ENCODE results near the gene SHKBP1.
"Not testable (repeated sequence)": the region's sequence is repeated elsewhere in the genome, so short reads cannot be mapped to it uniquely, and the experiment has no call there.

SHKBP1 gene

DNA sequence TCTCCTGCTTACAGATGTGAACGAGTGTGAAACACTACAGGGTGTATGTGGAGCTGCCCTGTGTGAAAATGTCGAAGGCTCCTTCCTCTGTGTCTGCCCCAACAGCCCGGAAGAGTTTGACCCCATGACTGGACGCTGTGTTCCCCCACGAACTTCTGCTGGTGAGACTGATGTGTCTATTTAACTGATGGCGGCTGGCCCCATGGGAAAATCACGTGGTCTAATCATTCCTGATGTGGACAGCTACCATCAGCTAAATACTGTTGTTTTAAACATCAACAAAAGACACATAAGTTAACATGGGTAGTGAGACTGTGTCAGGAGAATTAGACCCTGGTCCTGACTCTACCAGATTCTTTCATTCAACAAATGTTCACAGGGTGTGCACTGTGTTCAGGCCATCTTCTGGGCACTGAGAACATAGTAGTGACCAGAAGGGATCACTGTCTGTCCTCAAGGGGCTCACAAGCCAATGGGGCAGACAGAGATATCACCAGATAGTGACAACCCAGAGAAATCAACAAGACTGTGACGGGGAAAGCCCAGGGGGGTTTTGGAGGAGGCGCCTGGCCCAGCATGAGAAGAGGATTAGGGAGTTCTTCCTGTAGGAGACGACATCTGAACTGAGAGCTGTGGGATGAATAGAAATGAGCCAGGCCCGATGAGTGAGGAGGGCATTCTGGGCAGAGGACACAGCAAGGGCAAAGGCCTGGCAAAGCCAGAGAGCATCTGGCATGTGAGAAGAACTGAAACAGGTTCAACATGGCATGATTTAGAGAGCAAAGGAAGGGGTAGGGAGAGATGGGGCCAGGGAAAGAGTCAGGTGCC lies 42.9 kb downstream of the SHKBP1 start:
- DNase-seq, result no peak

DNA sequence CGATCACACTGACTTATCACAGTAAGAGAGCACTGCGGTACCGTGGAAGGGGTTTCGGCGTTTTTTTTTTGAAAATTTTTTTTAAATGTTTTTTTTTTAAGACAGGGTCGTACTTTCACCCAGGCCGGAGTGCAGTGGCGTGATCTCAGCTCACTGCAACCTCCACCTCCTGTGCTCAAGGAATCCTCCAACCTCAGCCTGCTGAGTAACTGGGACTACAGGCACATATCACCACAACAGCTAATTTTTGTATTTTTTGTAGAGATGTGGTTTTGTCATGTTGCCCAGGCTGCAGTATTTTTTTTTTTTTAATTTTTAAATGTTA lies 43.5 kb downstream of the SHKBP1 start:
- no peak for DNase-seq

DNA sequence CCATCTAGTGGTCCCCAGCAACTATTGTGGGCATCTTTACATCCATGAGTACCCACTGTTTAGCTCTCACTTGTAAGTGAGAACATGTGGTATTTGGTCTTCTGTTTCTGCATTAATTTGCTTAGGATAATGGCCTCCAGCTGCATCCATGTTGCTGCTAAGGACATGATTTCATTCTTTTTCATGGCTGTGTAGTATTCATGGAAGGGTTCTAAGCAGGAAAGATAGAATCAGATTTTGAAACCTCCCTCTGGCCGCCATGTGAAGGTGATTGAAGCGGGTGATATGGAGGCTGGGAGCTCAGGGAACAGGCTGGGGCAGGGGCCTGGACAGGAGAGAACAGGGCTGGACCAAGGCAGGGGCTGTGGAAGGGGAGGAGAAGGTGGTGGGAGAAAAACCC lies 44.6 kb downstream of the SHKBP1 start:
- no peak for DNase-seq

DNA sequence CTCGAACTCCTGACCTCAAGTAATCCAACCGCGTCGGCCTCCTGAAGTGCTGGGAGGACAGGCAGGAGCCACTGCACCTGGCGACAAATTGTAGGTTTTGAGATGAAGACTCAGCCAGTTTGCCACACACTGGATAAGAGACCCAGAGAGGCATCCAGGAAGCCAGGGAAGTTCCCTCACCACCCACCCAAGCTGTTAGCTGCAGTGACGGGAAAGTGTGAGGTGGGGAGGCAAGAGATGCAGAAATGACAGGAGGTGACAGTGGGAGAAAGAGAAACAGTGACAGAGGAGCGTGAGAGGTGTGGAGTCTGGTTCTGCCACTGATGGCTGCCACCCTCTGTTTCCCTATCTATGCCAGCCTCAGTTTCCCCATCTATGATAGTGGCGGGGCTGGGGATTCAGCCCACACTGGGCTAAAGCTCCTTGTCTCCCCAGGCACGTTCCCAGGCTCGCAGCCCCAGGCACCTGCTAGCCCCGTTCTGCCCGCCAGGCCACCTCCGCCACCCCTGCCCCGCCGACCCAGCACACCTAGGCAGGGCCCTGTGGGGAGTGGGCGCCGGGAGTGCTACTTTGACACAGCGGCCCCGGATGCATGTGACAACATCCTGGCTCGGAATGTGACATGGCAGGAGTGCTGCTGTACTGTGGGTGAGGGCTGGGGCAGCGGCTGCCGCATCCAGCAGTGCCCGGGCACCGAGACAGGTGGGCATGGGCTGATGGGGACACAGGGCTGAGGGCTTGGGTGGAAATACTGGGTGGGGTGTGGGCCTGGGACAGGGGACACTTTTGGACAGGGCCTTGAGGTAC lies 45.5 kb downstream of the SHKBP1 start:
- no peak for DNase-seq

DNA sequence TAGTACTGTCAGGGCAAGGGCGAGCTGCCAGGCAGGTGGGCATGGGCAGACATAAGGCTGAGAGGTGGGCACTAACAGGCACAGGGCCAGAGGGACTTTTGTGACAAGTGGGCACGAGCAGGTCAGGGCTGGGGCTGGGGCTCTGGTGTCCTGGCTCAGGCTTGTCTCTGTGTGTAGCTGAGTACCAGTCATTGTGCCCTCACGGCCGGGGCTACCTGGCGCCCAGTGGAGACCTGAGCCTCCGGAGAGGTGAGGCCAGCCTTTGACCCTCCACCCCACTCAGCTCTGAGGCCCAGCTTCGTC lies 46.1 kb downstream of the SHKBP1 start:
- DNase-seq, result no peak

DNA sequence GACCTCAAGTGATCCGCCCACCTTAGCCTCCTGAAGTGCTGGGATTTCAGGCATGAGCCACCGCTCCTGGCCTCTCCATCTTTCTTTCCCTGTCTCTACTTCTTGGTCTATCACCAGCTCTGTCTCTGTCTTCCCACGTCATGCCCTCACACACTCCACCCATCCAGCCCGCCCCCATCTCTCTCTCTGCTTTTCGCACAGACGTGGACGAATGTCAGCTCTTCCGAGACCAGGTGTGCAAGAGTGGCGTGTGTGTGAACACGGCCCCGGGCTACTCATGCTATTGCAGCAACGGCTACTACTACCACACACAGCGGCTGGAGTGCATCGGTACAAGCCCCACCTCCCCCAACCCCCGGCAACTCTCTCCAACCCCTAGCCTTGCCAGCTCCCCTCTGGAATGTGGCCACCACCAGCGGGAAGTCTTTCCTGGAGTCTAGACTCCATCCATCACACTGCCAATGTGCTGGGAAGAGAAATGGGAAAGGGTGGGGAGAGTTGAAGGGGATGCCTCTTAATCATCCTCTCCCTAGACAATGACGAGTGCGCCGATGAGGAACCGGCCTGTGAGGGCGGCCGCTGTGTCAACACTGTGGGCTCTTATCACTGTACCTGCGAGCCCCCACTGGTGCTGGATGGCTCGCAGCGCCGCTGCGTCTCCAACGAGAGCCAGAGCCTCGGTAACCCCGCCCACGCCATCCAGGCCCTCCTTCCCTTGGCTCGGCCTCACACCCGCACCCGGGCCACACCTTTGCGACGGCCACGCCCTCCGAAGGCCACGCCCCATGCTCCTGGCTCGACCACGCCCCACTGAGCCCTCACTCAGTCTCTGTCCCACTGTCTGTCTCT lies 47.0 kb downstream of the SHKBP1 start:
- DNase-seq, result peak; percentile 58

DNA sequence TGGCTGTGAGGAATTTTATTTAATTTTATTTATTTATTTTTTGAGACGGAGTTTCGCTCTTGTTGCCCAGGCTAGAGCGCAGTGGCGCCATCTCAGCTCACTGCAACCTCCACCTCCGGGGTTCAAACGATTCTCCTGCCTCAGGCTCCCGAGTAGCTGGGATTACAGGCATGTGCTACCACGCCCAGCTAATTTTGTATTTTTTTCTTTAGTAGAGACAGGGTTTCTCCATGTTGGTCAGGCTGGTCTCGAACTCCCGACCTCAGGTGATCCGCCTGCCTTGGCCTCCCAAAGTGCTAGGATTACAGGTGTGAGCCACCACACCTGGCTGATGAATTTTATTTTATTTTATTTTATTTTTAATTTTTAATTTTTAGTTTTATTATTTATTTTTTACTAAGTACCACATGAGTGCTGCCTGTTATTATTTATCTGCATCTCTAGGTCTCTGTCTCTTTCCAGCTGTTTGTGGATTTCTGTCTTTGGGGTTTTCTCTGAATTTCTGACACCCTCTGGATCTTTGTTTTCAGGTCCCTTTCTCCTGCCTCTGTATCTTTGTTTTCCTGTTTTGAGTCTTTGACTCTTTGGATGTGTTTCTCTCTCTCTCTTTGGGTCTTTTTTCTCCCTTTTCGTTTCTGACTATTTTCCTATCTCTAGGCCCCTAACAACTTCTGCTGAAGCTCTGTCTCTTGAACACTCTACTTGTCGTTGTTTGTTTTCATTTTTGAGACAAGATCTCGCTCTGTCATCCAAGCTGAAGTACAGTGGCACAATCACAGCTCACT lies 47.9 kb downstream of the SHKBP1 start:
- not testable (repeated sequence) for DNase-seq

DNA sequence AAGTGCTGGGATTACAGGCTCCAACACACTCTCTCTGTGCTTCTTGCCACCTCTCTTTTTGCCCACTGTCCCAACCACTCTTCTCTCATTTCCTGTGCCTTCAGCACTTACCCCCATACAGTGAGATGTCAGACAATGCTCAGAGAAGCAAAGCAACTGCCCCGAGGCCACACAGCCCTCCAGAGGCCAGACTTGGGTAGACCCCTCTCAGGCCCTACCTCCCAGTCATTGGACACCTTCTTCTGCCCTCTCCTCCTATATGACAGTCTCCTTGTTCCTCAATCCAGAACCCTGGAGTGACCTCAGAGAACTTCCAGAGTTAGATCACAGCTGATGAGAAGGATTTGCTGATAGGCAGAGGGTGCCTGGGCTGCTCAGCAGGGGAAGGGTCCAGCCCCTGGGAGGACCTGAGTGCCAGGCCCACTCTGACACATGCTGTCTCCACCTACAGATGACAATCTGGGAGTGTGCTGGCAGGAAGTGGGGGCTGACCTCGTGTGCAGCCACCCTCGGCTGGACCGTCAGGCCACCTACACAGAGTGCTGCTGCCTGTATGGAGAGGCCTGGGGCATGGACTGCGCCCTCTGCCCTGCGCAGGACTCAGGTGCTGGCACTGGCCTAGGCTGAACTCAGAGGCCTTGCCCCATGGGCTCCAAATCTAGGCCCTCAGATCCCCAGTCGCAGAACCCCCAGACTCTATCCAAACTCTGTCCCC lies 48.9 kb downstream of the SHKBP1 start:
- no peak for DNase-seq

DNA sequence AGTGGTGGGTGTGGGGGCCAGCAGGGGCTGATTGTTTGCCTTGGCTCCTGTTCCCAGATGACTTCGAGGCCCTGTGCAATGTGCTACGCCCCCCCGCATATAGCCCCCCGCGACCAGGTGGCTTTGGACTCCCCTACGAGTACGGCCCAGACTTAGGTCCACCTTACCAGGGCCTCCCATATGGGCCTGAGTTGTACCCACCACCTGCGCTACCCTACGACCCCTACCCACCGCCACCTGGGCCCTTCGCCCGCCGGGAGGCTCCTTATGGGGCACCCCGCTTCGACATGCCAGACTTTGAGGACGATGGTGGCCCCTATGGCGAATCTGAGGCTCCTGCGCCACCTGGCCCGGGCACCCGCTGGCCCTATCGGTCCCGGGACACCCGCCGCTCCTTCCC lies 50.2 kb downstream of the SHKBP1 start:
- DNase-seq, result no peak

DNA sequence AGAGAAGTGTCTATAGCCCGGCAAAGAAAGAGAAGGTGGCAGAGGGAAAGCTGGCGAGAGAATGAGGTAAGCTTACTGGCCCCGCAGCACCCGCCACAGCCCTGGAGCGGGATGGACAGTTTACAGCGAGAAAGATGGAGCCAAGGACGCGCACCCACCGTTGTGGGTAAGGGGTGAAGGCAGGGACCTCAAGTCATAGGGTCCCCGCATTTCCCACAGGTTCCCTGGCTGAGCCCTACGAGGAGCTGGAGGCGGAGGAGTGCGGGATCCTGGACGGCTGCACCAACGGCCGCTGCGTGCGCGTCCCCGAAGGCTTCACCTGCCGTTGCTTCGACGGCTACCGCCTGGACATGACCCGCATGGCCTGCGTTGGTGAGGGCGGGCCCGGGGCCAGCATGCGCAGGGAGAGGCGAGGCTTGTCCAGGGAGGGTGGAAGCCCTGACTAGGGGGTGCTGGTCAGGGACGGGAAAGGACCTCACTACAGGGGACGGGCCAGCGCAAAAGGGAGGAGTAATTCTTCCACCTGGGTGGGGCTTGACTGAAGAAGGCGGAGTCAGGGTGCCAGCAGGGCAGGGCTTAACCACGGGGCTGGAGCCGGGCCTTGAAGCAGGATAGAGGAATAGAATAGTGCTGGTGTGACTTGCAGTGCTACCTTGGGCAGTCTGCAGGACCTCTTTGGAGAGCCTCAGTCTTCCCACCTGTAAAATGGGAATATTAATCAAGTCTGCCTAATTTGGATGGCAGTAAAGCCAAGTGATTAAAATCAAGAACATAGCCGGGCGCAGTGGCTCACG lies 51.0 kb downstream of the SHKBP1 start:
- no peak for DNase-seq

DNA sequence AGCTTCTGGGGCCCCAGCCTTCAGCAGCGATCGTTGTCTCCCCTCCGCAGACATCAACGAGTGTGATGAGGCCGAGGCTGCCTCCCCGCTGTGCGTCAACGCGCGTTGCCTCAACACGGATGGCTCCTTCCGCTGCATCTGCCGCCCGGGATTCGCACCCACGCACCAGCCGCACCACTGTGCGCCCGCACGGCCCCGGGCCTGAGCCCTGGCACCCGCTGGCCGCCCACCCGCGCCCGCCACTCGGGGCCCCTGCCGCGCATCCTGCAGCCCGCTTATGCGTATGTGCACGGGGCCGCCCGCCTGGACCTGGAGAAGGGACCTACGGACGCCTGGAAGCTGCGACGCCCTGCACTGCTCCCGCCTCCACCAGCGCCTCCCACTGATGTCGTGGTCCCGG lies 52.7 kb downstream of the SHKBP1 start:
- DNase-seq, result no peak

DNA sequence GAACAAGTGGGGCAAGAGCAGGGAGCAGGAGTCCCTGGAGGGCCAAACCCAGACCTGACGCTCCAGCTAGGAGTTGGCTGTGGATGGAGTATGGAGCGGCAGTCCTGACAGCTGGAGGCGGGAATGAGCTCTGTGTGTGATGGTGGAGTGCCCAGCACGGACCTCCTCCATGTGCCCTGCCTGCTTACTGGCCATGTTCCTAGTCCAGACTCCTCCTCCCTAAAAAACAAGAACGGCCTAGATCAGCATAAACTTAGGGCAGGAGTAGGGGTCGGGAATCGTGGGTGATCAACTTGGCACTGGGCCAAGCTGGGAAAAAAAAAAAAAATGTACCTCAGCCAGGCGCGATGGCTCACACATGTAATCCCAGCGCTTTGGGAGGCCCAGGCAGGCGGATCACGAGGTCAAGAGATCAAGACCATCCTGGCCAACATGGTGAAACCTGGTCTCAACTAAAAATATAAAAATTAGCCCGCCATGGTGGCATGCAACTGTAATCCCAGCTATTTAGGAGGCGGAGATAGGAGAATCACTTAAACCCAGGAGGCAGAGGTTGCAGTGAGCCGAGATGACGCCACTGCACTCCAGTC lies 54.0 kb downstream of the SHKBP1 start:
- no peak for DNase-seq

DNA sequence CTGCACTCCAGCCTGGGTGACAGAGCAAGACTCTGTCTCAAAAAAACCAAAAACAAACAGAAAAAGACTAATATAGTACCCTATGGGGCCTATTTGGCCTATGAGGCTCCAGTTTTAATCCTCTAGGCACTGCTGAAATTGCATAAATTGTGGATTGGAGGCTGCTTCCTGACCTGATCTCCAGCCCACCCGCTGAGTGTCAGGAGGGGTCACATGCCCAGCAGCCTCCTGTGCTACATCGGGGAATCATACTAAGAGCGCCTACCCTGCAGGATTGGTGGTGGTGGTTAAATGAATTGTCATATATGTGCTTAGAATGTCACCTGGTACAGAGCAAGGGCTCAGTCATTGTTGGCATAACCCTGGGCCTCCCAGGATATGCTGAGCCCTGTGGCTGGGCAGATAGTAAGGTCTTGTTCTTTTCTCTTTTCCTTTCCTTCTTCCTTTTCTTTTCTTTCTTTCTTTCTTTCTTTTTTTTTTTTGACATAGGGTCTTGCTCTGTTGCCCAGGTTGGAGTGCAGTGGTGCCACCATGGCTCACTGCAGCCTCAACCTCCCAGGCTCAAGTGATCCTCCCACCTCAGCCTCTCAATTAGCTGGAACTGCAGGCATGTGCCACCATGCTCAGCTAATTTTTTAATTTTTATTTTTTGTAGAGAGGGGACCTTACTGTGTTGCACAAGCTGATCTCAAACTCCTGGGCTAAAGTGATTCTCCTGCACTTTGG lies 55.8 kb downstream of the SHKBP1 start:
- no peak for DNase-seq

DNA sequence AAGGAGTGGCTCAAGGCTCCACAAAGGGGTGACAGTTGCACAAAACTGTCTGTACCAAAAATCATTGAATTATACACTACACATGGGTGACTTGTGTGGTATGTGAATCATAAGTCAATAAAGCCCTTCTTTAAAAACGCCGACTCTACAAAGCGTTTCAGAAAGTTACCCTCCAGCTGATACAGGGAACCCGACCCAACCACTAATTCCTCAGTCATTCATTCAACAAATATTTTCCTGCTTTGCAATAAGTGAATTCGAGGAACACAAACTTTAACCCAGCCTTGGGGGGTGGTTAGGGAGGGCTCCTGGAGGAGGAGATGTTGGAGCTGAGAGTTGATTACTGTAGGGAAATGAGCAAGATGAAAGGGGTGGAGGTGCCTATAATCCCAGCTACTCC lies 56.5 kb downstream of the SHKBP1 start:
- DNase-seq, result peak; percentile 74

DNA sequence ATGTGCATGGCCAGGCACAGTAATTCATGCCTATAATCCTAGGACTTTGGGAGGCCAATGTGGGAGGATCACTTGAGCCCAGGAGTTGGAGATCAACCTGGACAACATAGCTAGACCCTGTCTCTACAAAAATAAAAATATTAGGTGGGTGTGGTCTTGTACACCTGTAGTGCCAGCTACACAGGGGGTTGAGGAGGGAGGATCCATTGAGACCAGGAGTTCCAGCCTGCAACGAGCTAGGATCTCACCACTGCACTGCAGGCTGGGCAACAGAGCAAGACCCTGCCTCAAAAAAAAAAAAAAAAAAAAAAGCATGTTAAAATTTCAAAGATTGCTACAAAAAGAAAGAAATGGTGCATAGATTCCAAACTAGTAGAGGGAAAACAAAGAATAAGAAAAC lies 61.7 kb downstream of the SHKBP1 start:
- DNase-seq, result no peak

DNA sequence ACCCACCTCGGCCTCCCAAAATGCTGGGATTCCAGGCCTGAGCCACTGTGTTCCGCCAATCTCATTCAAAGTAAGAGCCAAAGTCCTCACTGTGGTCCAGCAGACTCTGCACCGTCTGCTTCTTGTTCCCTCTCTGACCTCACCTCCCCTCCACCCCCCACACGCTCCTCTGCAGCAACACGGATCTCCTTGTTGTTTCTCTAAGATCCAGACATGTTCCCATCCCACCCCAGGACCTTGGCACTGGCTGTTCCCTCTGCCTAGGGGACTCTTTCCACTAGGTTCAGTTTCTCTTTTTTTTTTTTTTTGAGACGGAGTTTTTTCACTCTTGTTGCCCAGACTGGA lies 62.9 kb downstream of the SHKBP1 start:
- DNase-seq, result no peak

DNA sequence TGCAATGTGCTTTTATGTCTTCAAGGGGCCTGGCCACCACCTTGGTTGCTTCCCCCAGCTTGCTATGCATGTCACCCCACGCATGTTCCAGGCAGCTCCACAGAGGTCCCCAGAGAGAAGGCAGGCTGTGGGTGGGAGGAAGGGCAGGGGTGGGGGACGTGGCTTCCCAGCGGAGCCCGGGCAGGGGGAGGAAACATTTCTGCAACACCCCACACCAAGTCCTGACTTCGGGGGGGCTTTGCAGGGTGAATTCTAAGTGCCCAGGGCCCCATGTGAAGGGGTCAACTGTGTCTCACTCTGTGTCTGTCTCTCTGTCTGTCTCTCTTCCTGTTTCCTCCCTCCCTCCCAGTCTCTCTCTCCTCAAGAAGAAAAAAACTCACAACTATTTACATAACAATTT lies 64.1 kb downstream of the SHKBP1 start:
- peak; percentile 61 for DNase-seq

Data from fibroblast of skin of back (primary cell).